Prostate gland (tissue), 2 donors: ENCODE measurements around the gene ZNF543. TPM values are rescaled to one million over a fixed set of nuclear protein-coding genes. Genes with fewer than 3 reads are reported as not detected.
A peak's percentile ranks its signal among the peaks of the same experiment; 100 is the strongest.

Experiments
- DNase-seq: peaks from one replicate; pipeline ENCODE4 v3.0.0-alpha.2; 2019; ENCODE audit warnings: low spot score
- H3K27ac ChIP-seq, 2 donors: fragments of 200-600 bp; sonication (generic); 2 replicates each; pipeline ENCODE4 v1.5.1; 2017 to 2019
- H3K27me3 ChIP-seq: fragments of 200-600 bp; sonication (generic); replicated peaks from 2 replicates; pipeline ENCODE4 v1.5.1; 2019; ENCODE audit not compliant: insufficient read depth
- H3K36me3 ChIP-seq, 2 donors: fragments of 200-600 bp; sonication (generic); 1 replicate in 1 of 2; 2 replicates in 1 of 2; pipeline versions ENCODE4 v1.5.1 to v1.8.1; 2017 to 2019
- H3K4me1 ChIP-seq: fragments of 200-600 bp; sonication (generic); replicated peaks from 2 replicates; pipeline ENCODE4 v1.5.1; 2019
- H3K4me3 ChIP-seq, 2 donors: fragments of 200-600 bp; sonication (generic); 2 replicates each; pipeline ENCODE4 v1.5.1; 2017 to 2019
- H3K9me3 ChIP-seq: fragments of 200-600 bp; sonication (generic); 2 replicates; pipeline ENCODE4 v1.5.1; 2017
- POLR2A ChIP-seq: fragments of 450-650 bp; IDR thresholded peaks from one replicate; pipeline ENCODE4 v1.6.1; 2016; ENCODE audit warnings: antibody characterized with exemption, mild to moderate bottlenecking
- POLR2AphosphoS5 ChIP-seq: sonication (generic); formaldehyde crosslinking; IDR thresholded peaks from one replicate; pipeline ENCODE4 v1.6.1; 2017; ENCODE audit warnings: antibody characterized with exemption
- WGBS: methylation state at CpG from one replicate; pipeline ENCODE4 v1.1.5; 2018; 5-methylcytosine and 5-hydroxymethylcytosine counted together
- intact Hi-C: fragments of 100-400 bp; cut with DNase I; formaldehyde crosslinking; loops from one replicate; pipeline ENCODE4 v1.14.2; 2022
- total RNA-seq, 2 donors: library from RNA; depleted of rRNA; stranded (reverse); fragments of >200 nt; gene quantifications; one replicate each; pipeline ENCODE4 v1.1.0, GENCODE V29; 2016
- TF ChIP-seq, protein P1 (sequence below), 4 experiments: fragments of 200-600 bp in 2 of 4; fragments of 450-650 bp in 2 of 4; sonication (generic) in 2 of 4; IDR thresholded peaks; 1 replicate in 3 of 4; 2 replicates in 1 of 4; pipeline ENCODE4 v1.5.1; 2016 to 2019; ENCODE audit warnings: antibody characterized with exemption in 4 of 4, mild to moderate bottlenecking in 2 of 4, moderate library complexity in 2 of 4

The ZNF543 gene
- total RNA-seq, 2 donors from 2014 or later: 10.8 to 15.3 TPM

DNA sequence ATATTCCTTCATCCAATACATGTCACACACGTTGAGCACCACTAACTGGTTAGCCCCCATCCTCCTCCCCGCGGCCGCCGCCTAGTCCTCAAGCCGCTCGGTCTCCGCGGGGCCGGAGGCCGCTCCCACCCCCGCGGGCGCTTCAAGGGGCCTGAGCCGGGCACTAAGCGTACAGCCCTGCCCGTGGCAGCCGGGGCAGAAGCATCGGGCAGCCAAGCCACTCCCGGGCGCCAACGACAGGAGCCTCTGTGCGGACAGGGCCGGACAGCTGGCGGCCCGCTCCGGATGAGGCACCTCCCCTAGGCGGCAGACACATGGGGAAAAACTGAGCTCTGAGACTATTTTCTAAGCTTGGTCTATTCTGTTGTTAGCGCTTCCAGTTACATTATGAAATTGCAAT lies 2.8 kb upstream of the ZNF543 start:
- no peak for DNase-seq
- H3K4me3 ChIP-seq: no peak overlapping the region
- TF ChIP-seq POLR2A (no peak), POLR2AphosphoS5 (no peak)
- TF ChIP-seq, protein P1, sequence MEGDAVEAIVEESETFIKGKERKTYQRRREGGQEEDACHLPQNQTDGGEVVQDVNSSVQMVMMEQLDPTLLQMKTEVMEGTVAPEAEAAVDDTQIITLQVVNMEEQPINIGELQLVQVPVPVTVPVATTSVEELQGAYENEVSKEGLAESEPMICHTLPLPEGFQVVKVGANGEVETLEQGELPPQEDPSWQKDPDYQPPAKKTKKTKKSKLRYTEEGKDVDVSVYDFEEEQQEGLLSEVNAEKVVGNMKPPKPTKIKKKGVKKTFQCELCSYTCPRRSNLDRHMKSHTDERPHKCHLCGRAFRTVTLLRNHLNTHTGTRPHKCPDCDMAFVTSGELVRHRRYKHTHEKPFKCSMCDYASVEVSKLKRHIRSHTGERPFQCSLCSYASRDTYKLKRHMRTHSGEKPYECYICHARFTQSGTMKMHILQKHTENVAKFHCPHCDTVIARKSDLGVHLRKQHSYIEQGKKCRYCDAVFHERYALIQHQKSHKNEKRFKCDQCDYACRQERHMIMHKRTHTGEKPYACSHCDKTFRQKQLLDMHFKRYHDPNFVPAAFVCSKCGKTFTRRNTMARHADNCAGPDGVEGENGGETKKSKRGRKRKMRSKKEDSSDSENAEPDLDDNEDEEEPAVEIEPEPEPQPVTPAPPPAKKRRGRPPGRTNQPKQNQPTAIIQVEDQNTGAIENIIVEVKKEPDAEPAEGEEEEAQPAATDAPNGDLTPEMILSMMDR (IDR thresholded peaks at IDR 0.05): no peak
- intact Hi-C loops: no loop called here
- no peak overlapping the region for H3K27ac ChIP-seq
- no peaks in the 10 kb centered on the region for H3K9me3 ChIP-seq
- WGBS: 9% methylated on average over 29 of the region's 29 CpGs
- no peaks in the 10 kb centered on the region for H3K27me3 ChIP-seq
- no peaks in the 10 kb centered on the region for H3K36me3 ChIP-seq
- peaks cover 7% of the 10 kb centered on the region for H3K4me1 ChIP-seq

DNA sequence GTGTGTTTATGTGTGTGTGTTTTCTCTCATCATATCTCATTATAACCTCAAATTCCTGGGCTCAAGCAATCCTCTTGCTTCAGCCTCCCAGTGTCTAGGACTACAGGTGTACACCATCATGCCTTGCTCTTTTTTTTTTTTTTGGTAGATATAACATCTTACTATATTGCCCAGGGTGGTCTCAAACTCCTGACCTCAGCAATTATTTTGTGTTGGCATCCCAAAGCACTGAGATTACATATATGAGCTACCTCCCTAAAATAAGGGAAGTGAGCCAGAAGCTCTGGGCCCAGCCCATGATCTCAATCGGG lies 448 bp upstream of the ZNF543 start:
- no peaks in the 10 kb centered on the region for H3K9me3 ChIP-seq
- DNase-seq: no peak
- no peaks in the 10 kb centered on the region for H3K27me3 ChIP-seq
- peaks cover 3 to 14% of the 10 kb centered on the region in 2 donors for H3K36me3 ChIP-seq
- no peak for TF ChIP-seq POLR2A
- TF ChIP-seq POLR2AphosphoS5: no peak
- WGBS: 6% methylated on average over 1 of the region's 1 CpG
- H3K4me3 ChIP-seq: peak overlapping the region; percentile 72 to 84
- H3K27ac ChIP-seq: peak overlapping the region; percentile 72 to 88
- H3K4me1 ChIP-seq: peaks cover 7% of the 10 kb centered on the region
- intact Hi-C loops: no loop called here

DNA sequence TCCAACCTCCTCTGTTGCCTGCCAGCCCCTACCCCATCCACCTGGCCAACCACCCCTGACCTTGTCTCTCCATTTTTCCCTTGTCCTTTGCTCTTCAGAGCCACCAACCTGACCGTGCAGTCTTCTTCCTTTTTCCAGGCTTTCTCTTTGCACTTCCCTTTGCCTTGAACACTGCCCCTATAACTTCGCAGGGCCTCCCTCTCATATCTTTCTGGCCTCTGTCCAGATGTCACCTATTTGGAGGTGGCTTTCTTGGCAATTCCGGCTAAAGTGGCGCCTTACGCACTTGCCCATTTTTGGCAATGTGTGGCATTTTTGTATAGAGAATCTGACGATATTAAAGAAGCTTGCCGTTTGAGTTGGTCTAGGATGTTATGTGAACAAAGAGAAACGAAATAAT lies 844 bp downstream of the ZNF543 start:
- WGBS: 33% methylated on average over 8 of the region's 8 CpGs
- peak overlapping the region in 1 of 2 donors; percentile 72 for H3K27ac ChIP-seq
- H3K4me3 ChIP-seq: peak overlapping the region; percentile 72 to 84
- peaks cover 3 to 23% of the 10 kb centered on the region in 2 donors for H3K36me3 ChIP-seq
- intact Hi-C loops: no loop called here
- no peaks in the 10 kb centered on the region for H3K9me3 ChIP-seq
- no peaks in the 10 kb centered on the region for H3K27me3 ChIP-seq
- peaks cover 7% of the 10 kb centered on the region for H3K4me1 ChIP-seq
- TF ChIP-seq, protein P1 (IDR thresholded peaks at IDR 0.05): no peak
- no peak for TF ChIP-seq POLR2A
- TF ChIP-seq POLR2AphosphoS5: no peak
- DNase-seq: no peak

DNA sequence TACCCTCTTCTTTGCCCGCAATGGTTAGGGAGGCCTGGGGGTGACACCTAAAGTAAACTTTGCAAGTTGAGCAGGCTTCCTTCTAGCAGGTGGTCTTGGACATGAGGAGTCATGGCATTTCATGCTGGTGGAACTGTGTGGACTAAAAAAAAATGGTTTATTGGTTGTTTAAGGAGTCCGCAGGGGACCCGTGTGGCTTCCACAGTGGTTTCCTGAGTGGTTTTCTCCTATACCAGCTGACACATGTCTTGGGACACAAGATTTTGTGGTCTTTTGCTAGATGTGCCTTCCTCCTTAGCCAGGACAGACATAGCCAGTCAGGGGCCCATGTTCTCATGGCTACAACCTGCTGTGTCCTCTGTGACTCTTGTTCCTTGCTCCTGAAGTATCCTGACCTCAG lies 1.5 kb downstream of the ZNF543 start:
- H3K27me3 ChIP-seq: no peaks in the 10 kb centered on the region
- no peak overlapping the region for H3K27ac ChIP-seq
- intact Hi-C loops: no loop called here
- no peak for DNase-seq
- H3K4me3 ChIP-seq: peak overlapping the region in 1 of 2 donors; percentile 72
- TF ChIP-seq, protein P1 (IDR thresholded peaks at IDR 0.05): no peak
- no peak for TF ChIP-seq POLR2A
- no peak for TF ChIP-seq POLR2AphosphoS5
- 72% methylated on average over 3 of the region's 3 CpGs for WGBS
- H3K4me1 ChIP-seq: peaks cover 7% of the 10 kb centered on the region
- H3K36me3 ChIP-seq: peaks cover 3 to 23% of the 10 kb centered on the region in 2 donors
- no peaks in the 10 kb centered on the region for H3K9me3 ChIP-seq

DNA sequence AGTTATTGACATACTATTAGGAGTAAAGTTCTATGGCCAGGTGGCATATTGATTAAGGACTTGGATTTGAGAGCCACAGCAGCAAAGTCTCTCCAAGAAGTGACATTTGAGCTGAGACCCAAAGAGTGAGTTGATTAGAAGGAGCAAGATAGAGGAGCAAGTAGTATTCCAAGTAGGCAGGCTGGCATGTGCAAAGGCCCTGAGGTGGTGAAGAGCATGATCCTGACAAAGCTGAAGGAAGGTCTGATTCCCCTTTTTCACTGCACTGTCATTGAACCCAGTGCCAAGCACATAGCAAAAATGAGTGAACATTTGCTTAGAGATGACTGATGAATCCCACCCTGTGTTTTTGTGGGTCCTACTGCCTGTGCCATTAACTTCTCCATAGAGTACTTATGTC lies 4.7 kb downstream of the ZNF543 start:
- no peak overlapping the region for H3K4me3 ChIP-seq
- peaks cover 7% of the 10 kb centered on the region for H3K4me1 ChIP-seq
- DNase-seq: no peak
- intact Hi-C loops: no loop called here
- H3K9me3 ChIP-seq: no peaks in the 10 kb centered on the region
- TF ChIP-seq POLR2A: no peak
- peaks cover 13 to 40% of the 10 kb centered on the region in 2 donors for H3K36me3 ChIP-seq
- H3K27ac ChIP-seq: no peak overlapping the region
- no peaks in the 10 kb centered on the region for H3K27me3 ChIP-seq

DNA sequence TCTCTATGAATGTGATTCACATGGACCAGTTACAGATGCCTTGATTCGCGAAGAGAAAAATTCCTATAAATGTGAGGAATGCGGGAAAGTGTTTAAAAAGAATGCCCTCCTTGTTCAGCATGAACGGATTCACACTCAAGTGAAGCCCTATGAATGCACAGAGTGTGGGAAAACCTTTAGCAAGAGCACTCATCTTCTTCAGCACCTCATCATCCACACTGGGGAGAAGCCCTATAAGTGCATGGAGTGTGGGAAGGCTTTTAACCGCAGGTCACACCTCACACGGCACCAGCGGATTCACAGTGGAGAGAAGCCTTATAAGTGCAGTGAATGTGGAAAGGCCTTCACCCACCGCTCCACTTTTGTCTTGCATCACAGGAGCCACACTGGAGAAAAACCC lies 7.7 kb downstream of the ZNF543 start:
- H3K27ac ChIP-seq: no peak overlapping the region
- 86% methylated on average over 8 of the region's 8 CpGs for WGBS
- no peaks in the 10 kb centered on the region for H3K27me3 ChIP-seq
- no peak overlapping the region for H3K4me3 ChIP-seq
- no peaks in the 10 kb centered on the region for H3K4me1 ChIP-seq
- H3K9me3 ChIP-seq: no peaks in the 10 kb centered on the region
- DNase-seq: no peak
- peaks cover 13 to 40% of the 10 kb centered on the region in 2 donors for H3K36me3 ChIP-seq
- intact Hi-C loops: no loop called here
- TF ChIP-seq, protein P1 (IDR thresholded peaks at IDR 0.05): no peak
- no peak for TF ChIP-seq POLR2AphosphoS5
